SU-DHL-6 (cell line): Measurements from ENCODE around the gene ETV6.

ENCODE experiments used
- H2AFZ ChIP-seq: fragments of 200-600 bp; sonication (generic); 2 replicates; pipeline ENCODE4 v1.6.1; 2014; ENCODE audit warnings: low read depth, mild to moderate bottlenecking, moderate library complexity, mixed read lengths, antibody characterized with exemption, low read length; ENCODE audit not compliant: severe bottlenecking
- H3F3A ChIP-seq: fragments of 200-600 bp; shearing (Covaris generic); 2 replicates; pipeline ENCODE4 v1.6.0; 2016; ENCODE audit warnings: antibody characterized with exemption, mild to moderate bottlenecking; ENCODE audit not compliant: insufficient read depth
- H3K27ac ChIP-seq: fragments of 200-600 bp; sonication (generic); 2 replicates; pipeline ENCODE4 v1.5.1; 2016; ENCODE audit warnings: low read depth, mild to moderate bottlenecking, low read length, moderate library complexity, mixed read lengths
- H3K27me3 ChIP-seq: fragments of 200-600 bp; sonication (generic), shearing (Covaris generic); 2 replicates; pipeline ENCODE4 v1.6.0; 2014; ENCODE audit warnings: mild to moderate bottlenecking, low read length
- H3K36me3 ChIP-seq: fragments of 200-600 bp; sonication (generic); 2 replicates; pipeline ENCODE4 v1.6.1; 2014; ENCODE audit warnings: mild to moderate bottlenecking, low read length, mixed read lengths
- H3K4me2 ChIP-seq: fragments of 300-600, 200-600 bp; shearing (Covaris generic), sonication (generic); 2 replicates; pipeline ENCODE4 v1.6.0; 2014; ENCODE audit warnings: low read length, low read depth, mild to moderate bottlenecking; ENCODE audit not compliant: poor library complexity, severe bottlenecking
- H3K4me3 ChIP-seq: fragments of 200-600 bp; sonication (generic); 2 replicates; pipeline ENCODE4 v1.5.1; 2014; ENCODE audit warnings: antibody characterized with exemption, low read length, mild to moderate bottlenecking, mixed read lengths; ENCODE audit not compliant: insufficient read depth, poor library complexity, severe bottlenecking
- H3K79me2 ChIP-seq: fragments of 200-600 bp; sonication (generic); 2 replicates; pipeline ENCODE4 v1.6.1; 2014; ENCODE audit warnings: mild to moderate bottlenecking, low read length, moderate library complexity; ENCODE audit not compliant: insufficient read depth
- H3K9ac ChIP-seq: fragments of 200-600 bp; sonication (generic); 2 replicates; pipeline ENCODE4 v1.7.0; 2014; ENCODE audit warnings: mild to moderate bottlenecking, low read length
- H3K9me2 ChIP-seq: fragments of 200-600 bp; sonication (generic); replicated peaks from 2 replicates; pipeline ENCODE4 v1.6.1; 2014; ENCODE audit warnings: low read length; ENCODE audit not compliant: insufficient read depth
- H3K9me3 ChIP-seq: fragments of 200-600 bp; sonication (generic); 2 replicates; pipeline ENCODE4 v1.6.1; 2014; ENCODE audit warnings: low read length, mixed read lengths; ENCODE audit not compliant: insufficient read depth
- H4K20me1 ChIP-seq: fragments of 200-600 bp; sonication (generic); 2 replicates; pipeline ENCODE4 v1.6.1; 2014; ENCODE audit warnings: low read depth, mild to moderate bottlenecking, antibody characterized with exemption, low read length, moderate library complexity, mixed read lengths
- EZH2phosphoT487 ChIP-seq: fragments of 200-600 bp; sonication (generic), shearing (Covaris generic); conservative IDR thresholded peaks from 2 replicates; pipeline ENCODE4 v1.6.1; 2018; ENCODE audit warnings: mild to moderate bottlenecking, antibody characterized with exemption, low read length, moderate library complexity, mixed read lengths
- TF ChIP-seq, protein P1 (sequence below): fragments of 200-600 bp; sonication (generic); IDR thresholded peaks from one replicate; pipeline ENCODE4 v1.5.1; 2017; ENCODE audit warnings: antibody characterized with exemption, mild to moderate bottlenecking, low read length, moderate library complexity; ENCODE audit not compliant: insufficient read depth, poor library complexity, severe bottlenecking

Gene ETV6

DNA sequence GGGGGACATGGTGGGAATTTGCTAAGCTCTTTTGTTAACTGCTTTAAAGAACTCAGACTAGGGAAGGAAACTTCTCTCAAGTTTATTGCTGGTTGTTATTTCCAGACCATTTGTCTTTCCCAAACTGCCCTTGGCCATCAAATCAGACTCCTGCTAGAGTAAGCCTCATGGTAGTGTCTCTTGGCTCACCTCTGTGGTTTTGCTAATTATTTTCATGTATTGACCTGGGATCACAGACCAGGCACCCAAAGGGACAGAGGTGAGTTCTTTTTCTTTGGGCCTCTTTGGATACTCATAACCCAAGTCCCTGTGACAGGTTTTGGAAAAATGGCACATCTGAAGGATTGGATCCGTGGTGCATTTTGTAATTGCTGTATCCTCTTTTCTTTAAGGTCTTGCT lies 11.2 kb downstream of the ETV6 start:
- no peaks in the 10 kb centered on the region for H3K27me3 ChIP-seq
- TF ChIP-seq, protein P1, sequence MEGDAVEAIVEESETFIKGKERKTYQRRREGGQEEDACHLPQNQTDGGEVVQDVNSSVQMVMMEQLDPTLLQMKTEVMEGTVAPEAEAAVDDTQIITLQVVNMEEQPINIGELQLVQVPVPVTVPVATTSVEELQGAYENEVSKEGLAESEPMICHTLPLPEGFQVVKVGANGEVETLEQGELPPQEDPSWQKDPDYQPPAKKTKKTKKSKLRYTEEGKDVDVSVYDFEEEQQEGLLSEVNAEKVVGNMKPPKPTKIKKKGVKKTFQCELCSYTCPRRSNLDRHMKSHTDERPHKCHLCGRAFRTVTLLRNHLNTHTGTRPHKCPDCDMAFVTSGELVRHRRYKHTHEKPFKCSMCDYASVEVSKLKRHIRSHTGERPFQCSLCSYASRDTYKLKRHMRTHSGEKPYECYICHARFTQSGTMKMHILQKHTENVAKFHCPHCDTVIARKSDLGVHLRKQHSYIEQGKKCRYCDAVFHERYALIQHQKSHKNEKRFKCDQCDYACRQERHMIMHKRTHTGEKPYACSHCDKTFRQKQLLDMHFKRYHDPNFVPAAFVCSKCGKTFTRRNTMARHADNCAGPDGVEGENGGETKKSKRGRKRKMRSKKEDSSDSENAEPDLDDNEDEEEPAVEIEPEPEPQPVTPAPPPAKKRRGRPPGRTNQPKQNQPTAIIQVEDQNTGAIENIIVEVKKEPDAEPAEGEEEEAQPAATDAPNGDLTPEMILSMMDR: no peak
- TF ChIP-seq EZH2phosphoT487: no peak
- no peak overlapping the region for H3K4me3 ChIP-seq
- no peaks in the 10 kb centered on the region for H3F3A ChIP-seq
- no peaks in the 10 kb centered on the region for H3K79me2 ChIP-seq
- H3K9me2 ChIP-seq: no peaks in the 10 kb centered on the region
- H3K9me3 ChIP-seq: no peaks in the 10 kb centered on the region
- H2AFZ ChIP-seq: no peak overlapping the region
- H4K20me1 ChIP-seq: no peaks in the 10 kb centered on the region
- H3K27ac ChIP-seq: no peak overlapping the region
- H3K36me3 ChIP-seq: no peaks in the 10 kb centered on the region
- H3K4me2 ChIP-seq: no peak overlapping the region
- no peak overlapping the region for H3K9ac ChIP-seq

DNA sequence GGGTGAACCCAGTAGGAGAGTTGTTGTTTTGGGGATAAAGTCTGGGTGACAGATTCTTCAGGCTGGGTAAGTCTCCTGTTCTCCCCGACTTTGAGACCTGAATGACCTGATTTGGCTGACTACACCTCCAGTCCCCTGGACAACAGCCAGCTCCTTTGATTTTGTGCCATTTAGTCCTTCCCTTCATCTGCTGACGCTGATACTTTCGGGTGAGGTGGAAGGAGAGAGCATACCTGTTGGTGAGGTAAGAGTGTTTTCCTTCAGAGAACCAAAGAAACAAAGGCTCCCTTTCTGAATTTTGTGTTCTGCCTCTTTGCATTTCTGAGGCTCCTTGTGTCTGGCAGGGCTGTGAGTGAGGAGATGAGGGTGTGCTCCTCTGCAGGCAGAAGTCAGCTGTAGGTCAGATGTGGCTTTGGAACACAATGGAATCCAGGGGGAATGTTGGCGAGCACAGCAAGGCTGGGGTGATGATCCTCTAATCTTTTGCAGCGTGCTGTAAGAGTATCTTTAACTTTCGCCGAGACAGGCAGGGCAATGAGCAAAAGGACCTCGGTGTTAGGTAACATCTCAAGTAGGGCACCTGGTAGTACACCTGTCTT lies 12.1 kb downstream of the ETV6 start:
- Histone ChIP-seq H3K4me2 (no peak overlapping the region), H2AFZ (no peak overlapping the region), H3F3A (no peaks in the 10 kb centered on the region), H3K9me2 (no peaks in the 10 kb centered on the region), H3K27me3 (no peaks in the 10 kb centered on the region), H3K36me3 (no peaks in the 10 kb centered on the region), H3K79me2 (no peaks in the 10 kb centered on the region), H3K9ac (no peak overlapping the region), H4K20me1 (no peaks in the 10 kb centered on the region), H3K27ac (no peak overlapping the region), H3K9me3 (no peaks in the 10 kb centered on the region), H3K4me3 (no peak overlapping the region)
- TF ChIP-seq, protein P1: no peak
- TF ChIP-seq EZH2phosphoT487: no peak

DNA sequence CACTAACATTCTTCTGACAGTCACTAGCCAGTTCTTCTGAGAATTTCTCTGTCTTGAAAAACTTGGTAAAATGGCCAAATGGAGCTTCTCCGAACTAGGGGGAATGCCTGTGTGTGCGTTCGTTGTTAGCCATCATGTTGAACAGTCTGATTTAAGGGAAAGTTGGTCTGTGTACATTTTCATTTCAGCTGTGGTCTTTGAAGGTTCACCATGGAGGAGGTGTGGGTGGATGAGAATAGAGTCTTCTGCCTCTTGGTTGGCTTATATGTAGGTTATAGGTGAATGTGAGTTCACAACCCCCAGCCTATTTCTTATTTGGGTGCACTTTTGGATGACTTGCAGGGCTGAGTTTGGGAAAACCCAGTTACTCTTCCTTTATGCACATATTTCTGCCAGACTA lies 12.9 kb downstream of the ETV6 start:
- H4K20me1 ChIP-seq: no peaks in the 10 kb centered on the region
- H3K9ac ChIP-seq: no peak overlapping the region
- H2AFZ ChIP-seq: no peak overlapping the region
- no peaks in the 10 kb centered on the region for H3K27me3 ChIP-seq
- no peak for TF ChIP-seq EZH2phosphoT487
- TF ChIP-seq, protein P1: no peak
- H3F3A ChIP-seq: no peaks in the 10 kb centered on the region
- no peaks in the 10 kb centered on the region for H3K79me2 ChIP-seq
- no peaks in the 10 kb centered on the region for H3K36me3 ChIP-seq
- no peak overlapping the region for H3K4me3 ChIP-seq
- no peaks in the 10 kb centered on the region for H3K9me2 ChIP-seq
- no peak overlapping the region for H3K27ac ChIP-seq
- no peak overlapping the region for H3K4me2 ChIP-seq
- H3K9me3 ChIP-seq: no peaks in the 10 kb centered on the region
